NCI-H2029 (cell line): ENCODE results near the gene TSPY3.
"Not testable (repeated sequence)": the region's sequence is repeated elsewhere in the genome, so short reads cannot be mapped to it uniquely, and the experiment has no call there.

Experiments used
- DNase-seq: peaks from one replicate; lab custom pipeline; 2025; lab: John Stamatoyannopoulos, UW

TSPY3 gene, protein sequence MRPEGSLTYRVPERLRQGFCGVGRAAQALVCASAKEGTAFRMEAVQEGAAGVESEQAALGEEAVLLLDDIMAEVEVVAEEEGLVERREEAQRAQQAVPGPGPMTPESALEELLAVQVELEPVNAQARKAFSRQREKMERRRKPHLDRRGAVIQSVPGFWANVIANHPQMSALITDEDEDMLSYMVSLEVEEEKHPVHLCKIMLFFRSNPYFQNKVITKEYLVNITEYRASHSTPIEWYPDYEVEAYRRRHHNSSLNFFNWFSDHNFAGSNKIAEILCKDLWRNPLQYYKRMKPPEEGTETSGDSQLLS

DNA sequence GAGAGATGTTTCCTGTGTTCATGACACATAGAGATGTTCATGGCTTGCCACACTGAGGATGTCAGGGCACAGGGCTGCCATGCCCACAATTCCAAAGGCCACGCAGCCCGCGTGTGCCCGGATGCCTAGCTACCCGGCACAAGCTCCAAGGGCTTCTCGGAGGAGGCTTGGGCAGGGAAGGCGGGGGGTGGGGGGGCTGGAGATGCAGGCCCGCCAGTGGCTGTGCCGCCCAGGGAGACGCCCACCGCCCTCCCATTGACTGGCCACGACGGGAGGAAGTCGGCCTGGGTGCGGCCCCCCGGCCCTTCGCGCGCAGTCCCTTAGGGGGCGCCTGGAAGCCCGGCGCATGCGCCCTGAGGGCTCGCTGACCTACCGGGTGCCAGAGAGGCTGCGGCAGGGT is at the start of gene TSPY3:
TSPY3 (plus strand) TSS at position 301 of the 400 bp plus-strand sequence; CDS start at position 347, 46 bp downstream.
- DNase-seq = not testable (repeated sequence)

- not testable (repeated sequence) for DNase-seq
These were observed 40.7 kb upstream of the TSPY3 start, which contains the start of gene TSPY8 for GRCh38 chrY:9357497-9357896. TSPY8 (plus strand) TSS chrY:9357797; CDS start chrY:9357843, 46 bp downstream.

- DNase-seq = not testable (repeated sequence)
These were observed 1.7 kb upstream of the TSPY3 start for GRCh38 chrY:9396527-9396926.
